ENCODE data around the gene PLAC1. TPM values are rescaled to one million over a fixed set of nuclear protein-coding genes. Genes with fewer than 3 reads are reported as not detected.

PLAC1 gene
- total and polyA plus RNA-seq, 9 donors = 0.12 to 0.62 (median 0.40) TPM; not detected in 4

DNA sequence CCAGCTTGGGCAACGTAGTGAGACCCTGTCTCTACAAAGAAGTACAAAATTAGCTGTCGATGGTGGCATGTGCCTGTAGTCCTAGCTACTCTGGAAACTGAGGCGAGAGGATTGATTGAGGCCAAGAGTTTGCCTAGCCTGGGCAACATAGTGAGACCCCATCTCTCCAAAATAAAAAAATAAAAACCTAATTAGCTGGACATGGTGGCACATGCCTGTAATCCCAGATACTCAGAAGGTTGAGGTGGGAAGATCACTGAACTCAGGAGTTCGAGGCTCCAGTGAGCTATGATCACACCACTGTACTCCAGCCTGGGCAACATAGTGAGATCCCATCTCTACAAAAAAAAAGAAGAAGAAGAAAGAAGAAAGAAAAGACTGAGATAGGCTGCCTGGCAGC lies 17.4 kb downstream of the PLAC1 start:
- H3K27me3 ChIP-seq = no peaks in the 10 kb centered on the region
- no peak overlapping the region for H3K4me3 ChIP-seq
- H3K4me1 ChIP-seq (ENCODE audit: insufficient read depth) = no peaks in the 10 kb centered on the region
- DNase-seq = no peak
- intact Hi-C loops (cut with DNase I) = no loop called here
- no peaks in the 10 kb centered on the region for H3K36me3 ChIP-seq
- no peaks in the 10 kb centered on the region for H3K9me3 ChIP-seq
- WGBS, 3 donors = 72 to 79% (median 78%) methylated on average over 4 of the region's 4 CpGs
- no peak overlapping the region for H3K27ac ChIP-seq
- TF ChIP-seq EP300 (IDR thresholded peaks at IDR 0.05) (no peak), POLR2A (IDR thresholded peaks at IDR 0.05) (no peak)
- TF ChIP-seq, protein P1, sequence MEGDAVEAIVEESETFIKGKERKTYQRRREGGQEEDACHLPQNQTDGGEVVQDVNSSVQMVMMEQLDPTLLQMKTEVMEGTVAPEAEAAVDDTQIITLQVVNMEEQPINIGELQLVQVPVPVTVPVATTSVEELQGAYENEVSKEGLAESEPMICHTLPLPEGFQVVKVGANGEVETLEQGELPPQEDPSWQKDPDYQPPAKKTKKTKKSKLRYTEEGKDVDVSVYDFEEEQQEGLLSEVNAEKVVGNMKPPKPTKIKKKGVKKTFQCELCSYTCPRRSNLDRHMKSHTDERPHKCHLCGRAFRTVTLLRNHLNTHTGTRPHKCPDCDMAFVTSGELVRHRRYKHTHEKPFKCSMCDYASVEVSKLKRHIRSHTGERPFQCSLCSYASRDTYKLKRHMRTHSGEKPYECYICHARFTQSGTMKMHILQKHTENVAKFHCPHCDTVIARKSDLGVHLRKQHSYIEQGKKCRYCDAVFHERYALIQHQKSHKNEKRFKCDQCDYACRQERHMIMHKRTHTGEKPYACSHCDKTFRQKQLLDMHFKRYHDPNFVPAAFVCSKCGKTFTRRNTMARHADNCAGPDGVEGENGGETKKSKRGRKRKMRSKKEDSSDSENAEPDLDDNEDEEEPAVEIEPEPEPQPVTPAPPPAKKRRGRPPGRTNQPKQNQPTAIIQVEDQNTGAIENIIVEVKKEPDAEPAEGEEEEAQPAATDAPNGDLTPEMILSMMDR (IDR thresholded peaks at IDR 0.05) = no peak

DNA sequence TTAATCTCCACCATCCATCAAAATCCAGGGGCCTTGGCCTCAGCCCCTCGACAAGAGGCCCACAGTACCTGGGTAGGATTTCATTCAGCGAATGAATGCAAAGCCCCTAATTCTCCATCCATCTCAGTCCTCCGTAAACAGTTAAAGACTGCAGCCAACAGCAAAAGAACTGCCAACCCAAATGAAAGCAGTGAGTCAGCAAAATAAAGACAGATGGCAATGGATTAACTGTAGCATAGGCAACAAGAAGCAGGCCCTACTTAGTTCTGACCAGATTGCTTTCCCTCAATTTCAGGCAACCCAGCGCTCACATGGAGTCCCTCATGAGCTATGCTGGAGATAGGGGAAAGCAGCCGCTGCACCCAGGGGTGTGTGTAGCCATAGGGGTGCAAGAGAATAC lies 21.4 kb downstream of the PLAC1 start:
- no peaks in the 10 kb centered on the region for H3K27me3 ChIP-seq
- H3K36me3 ChIP-seq = no peaks in the 10 kb centered on the region
- WGBS, 3 donors = 60 to 79% (median 64%) methylated on average over 5 of the region's 5 CpGs
- H3K27ac ChIP-seq = no peak overlapping the region
- H3K9me3 ChIP-seq = no peaks in the 10 kb centered on the region
- DNase-seq = no peak
- intact Hi-C loops (cut with DNase I) = no loop called here
- no peak overlapping the region for H3K4me3 ChIP-seq
- H3K4me1 ChIP-seq (ENCODE audit: insufficient read depth) = peaks cover 2% of the 10 kb centered on the region
- no peak for TF ChIP-seq EP300 (IDR thresholded peaks at IDR 0.05)
- TF ChIP-seq, protein P1 (IDR thresholded peaks at IDR 0.05) = no peak
- no peak for TF ChIP-seq POLR2A (IDR thresholded peaks at IDR 0.05)

DNA sequence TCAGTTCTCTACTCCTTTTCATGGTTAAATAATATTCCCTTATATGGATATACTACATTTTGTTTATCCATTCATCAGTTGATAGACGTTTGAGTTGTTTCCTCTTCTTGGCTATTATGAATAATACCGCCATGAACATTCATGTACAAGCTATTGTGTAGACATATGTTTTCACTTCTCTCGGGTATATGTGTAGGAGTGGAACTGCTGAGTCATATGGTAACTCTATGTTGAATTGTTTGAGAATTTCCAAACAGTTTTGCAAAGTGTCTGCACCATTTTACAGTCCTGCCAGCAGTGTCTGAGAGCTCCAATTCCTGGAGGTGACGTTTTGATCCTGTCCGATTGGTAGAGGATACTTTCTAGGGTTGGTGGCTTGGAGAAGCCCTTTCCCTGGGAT lies 23.6 kb downstream of the PLAC1 start:
- Histone ChIP-seq H3K9me3 (no peaks in the 10 kb centered on the region), H3K27ac (no peak overlapping the region), H3K4me1 (ENCODE audit: insufficient read depth) (peaks cover 2% of the 10 kb centered on the region), H3K4me3 (no peak overlapping the region), H3K27me3 (no peaks in the 10 kb centered on the region), H3K36me3 (no peaks in the 10 kb centered on the region)
- 43 to 48% (median 47%) methylated on average over 5 of the region's 5 CpGs for WGBS, 3 donors
- no peak for DNase-seq
- TF ChIP-seq EP300 (IDR thresholded peaks at IDR 0.05) (no peak), POLR2A (IDR thresholded peaks at IDR 0.05) (no peak)
- TF ChIP-seq, protein P1 (IDR thresholded peaks at IDR 0.05) = no peak
- intact Hi-C loops (cut with DNase I) = no loop called here

DNA sequence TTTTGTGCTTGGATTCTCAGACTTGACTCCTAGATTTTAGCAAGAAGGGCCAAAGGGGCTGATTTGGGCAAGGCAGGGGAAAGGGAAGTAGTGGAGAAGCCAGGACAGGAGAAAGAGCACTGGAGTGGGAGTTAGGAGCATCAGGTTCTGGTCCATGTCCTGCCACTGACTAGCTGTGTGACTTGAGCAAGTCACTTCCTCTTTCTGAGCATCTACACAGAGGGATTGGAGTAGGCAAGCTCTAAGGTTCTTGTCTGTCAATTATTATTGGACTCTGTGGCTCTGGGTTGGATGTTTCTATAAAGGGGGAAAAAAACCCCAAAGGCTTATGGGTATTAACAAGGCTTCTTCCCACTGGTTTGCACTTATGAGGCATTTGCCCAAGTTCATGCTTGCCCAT lies 24.4 kb downstream of the PLAC1 start:
- H3K9me3 ChIP-seq = no peaks in the 10 kb centered on the region
- H3K27ac ChIP-seq = no peak overlapping the region
- peaks cover 2% of the 10 kb centered on the region for H3K4me1 ChIP-seq (ENCODE audit: insufficient read depth)
- no peak for DNase-seq
- H3K27me3 ChIP-seq = no peaks in the 10 kb centered on the region
- no peaks in the 10 kb centered on the region for H3K36me3 ChIP-seq
- TF ChIP-seq EP300 (IDR thresholded peaks at IDR 0.05) (no peak), POLR2A (IDR thresholded peaks at IDR 0.05) (no peak)
- TF ChIP-seq, protein P1 (IDR thresholded peaks at IDR 0.05) = no peak
- no peak overlapping the region for H3K4me3 ChIP-seq
- intact Hi-C loops (cut with DNase I) = no loop called here

- H3K27me3 ChIP-seq = no peaks in the 10 kb centered on the region
These were observed 24.9 kb downstream of the PLAC1 start for GRCh38 chrX:134633394-134633793.

More at GRCh38 chrX:134633394-134633793, 24.9 kb downstream of the PLAC1 start:
- H3K27ac ChIP-seq = no peak overlapping the region
- peaks cover 2% of the 10 kb centered on the region for H3K4me1 ChIP-seq (ENCODE audit: insufficient read depth)
- WGBS, 3 donors = 16 to 20% (median 18%) methylated on average over 2 of the region's 2 CpGs
- TF ChIP-seq, protein P1 (IDR thresholded peaks at IDR 0.05) = no peak
- no peak for TF ChIP-seq EP300 (IDR thresholded peaks at IDR 0.05)
- TF ChIP-seq POLR2A (IDR thresholded peaks at IDR 0.05) = no peak
- no peak for DNase-seq
- no peak overlapping the region for H3K4me3 ChIP-seq
- intact Hi-C loops (cut with DNase I) = no loop called here
- H3K36me3 ChIP-seq = no peaks in the 10 kb centered on the region
- H3K9me3 ChIP-seq = no peaks in the 10 kb centered on the region

Data from ovary (tissue), 9 donors.